ENCODE measurements around the gene POLN. TPM values are rescaled to one million over a fixed set of nuclear protein-coding genes. Genes with fewer than 3 reads are reported as not detected.

POLN gene
- total RNA-seq, 2 experiments from 2014 or later, result 4.0 to 4.4 TPM

DNA sequence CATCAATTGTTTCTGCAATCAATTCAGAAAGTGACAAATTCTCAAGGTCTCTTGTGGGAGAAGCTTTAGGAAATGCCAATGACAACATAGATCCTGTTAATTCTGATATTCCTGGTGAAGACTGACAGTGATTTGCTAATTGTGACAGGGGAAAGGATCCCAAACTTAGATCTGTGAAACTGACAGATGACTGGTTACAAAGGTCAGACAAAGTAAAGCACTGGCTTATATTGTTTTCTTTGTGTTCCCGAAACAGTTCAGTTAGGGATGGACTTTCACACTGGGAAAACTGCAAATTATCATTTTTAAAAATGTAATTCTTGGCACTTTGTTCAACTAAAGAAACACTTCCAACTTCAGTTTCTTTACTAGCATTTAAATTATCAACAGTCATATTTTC is 152.7 kb downstream of the POLN start:
- Histone ChIP-seq H3K9me2 (ENCODE audit: insufficient read depth, low read length) (no peaks in the 10 kb centered on the region), H4K20me1 (ENCODE audit: insufficient read depth, low read length) (no peaks in the 10 kb centered on the region), H3K4me3 (ENCODE audit: low read depth, low read length, poor library complexity, severe bottlenecking) (no peak overlapping the region), H3K27ac (ENCODE audit: low read depth, low read length, poor library complexity, severe bottlenecking) (no peak overlapping the region), H3K79me2 (ENCODE audit: insufficient read depth, low read depth, low read length) (no peaks in the 10 kb centered on the region), H2AFZ (ENCODE audit: low read length) (no peak overlapping the region), H3K4me1 (ENCODE audit: insufficient read depth, low read length, poor library complexity, severe bottlenecking) (no peaks in the 10 kb centered on the region), H3K36me3 (ENCODE audit: insufficient read depth, low read length) (no peaks in the 10 kb centered on the region), H3K4me2 (ENCODE audit: low read length) (no peak overlapping the region), H3K9me3 (ENCODE audit: low read length) (no peaks in the 10 kb centered on the region)
- DNase-seq (ENCODE audit: low spot score), result no peak
- ChIA-PET CTCF (ENCODE audit: unreplicated experiment) (no interaction called here), POLR2A (no interaction called here)
- TF ChIP-seq EZH2phosphoT487 (IDR thresholded peaks at IDR 0.05; ENCODE audit: borderline replicate concordance, low read depth, low read length) (no peak), CTCF (conservative IDR thresholded peaks at IDR 0.05; ENCODE audit: low read length) (no peak)
- BruUV-seq (replicated peaks), result no TSS peak
- intact Hi-C loops (cut with micrococcal nuclease; ENCODE audit: unreplicated experiment), result no loop called here

DNA sequence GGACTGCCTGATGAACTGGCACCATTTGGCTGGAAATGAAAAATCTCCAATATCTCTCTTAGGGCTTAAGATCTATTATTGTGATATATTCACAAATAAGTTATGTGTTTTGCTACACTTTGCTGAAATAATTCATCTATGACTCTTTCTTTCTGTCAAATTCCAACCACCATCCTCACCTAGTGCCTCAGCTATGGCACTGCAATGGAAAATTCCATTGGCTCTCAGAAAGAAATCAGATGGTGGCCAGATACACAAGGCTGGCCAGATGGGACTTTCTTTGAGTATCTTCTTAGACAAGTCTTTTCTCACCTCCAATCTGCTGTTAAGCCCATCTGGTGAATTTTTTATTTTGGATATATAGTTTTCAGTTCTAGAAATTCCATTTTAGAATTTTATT is 154.8 kb downstream of the POLN start:
- CTCF ChIA-PET (ENCODE audit: unreplicated experiment), result interaction anchor here (0.5 kb wide), 1 partner anchor 738 kb away, joined by 3 read pairs; no protein-coding TSS in a partner anchor
- Histone ChIP-seq H3K36me3 (ENCODE audit: insufficient read depth, low read length) (no peaks in the 10 kb centered on the region), H3K79me2 (ENCODE audit: insufficient read depth, low read depth, low read length) (no peaks in the 10 kb centered on the region), H4K20me1 (ENCODE audit: insufficient read depth, low read length) (no peaks in the 10 kb centered on the region), H3K4me3 (ENCODE audit: low read depth, low read length, poor library complexity, severe bottlenecking) (no peak overlapping the region), H3K4me2 (ENCODE audit: low read length) (no peak overlapping the region), H3K4me1 (ENCODE audit: insufficient read depth, low read length, poor library complexity, severe bottlenecking) (no peaks in the 10 kb centered on the region), H3K9me3 (ENCODE audit: low read length) (no peaks in the 10 kb centered on the region), H2AFZ (ENCODE audit: low read length) (no peak overlapping the region), H3K9me2 (ENCODE audit: insufficient read depth, low read length) (no peaks in the 10 kb centered on the region), H3K27ac (ENCODE audit: low read depth, low read length, poor library complexity, severe bottlenecking) (no peak overlapping the region)
- no peak for DNase-seq (ENCODE audit: low spot score)
- intact Hi-C loops (cut with micrococcal nuclease; ENCODE audit: unreplicated experiment), result no loop called here
- POLR2A ChIA-PET, result no interaction called here
- no peak for TF ChIP-seq EZH2phosphoT487 (IDR thresholded peaks at IDR 0.05; ENCODE audit: borderline replicate concordance, low read depth, low read length)
- no peak for TF ChIP-seq CTCF (conservative IDR thresholded peaks at IDR 0.05; ENCODE audit: low read length)
- BruUV-seq (replicated peaks), result no TSS peak

- H4K20me1 ChIP-seq (ENCODE audit: insufficient read depth, low read length), result no peaks in the 10 kb centered on the region
- no peaks in the 10 kb centered on the region for H3K9me2 ChIP-seq (ENCODE audit: insufficient read depth, low read length)
- no peaks in the 10 kb centered on the region for H3K36me3 ChIP-seq (ENCODE audit: insufficient read depth, low read length)
- no TSS peak for BruUV-seq (replicated peaks)
- DNase-seq (ENCODE audit: low spot score), result no peak
- no peak overlapping the region for H3K4me3 ChIP-seq (ENCODE audit: low read depth, low read length, poor library complexity, severe bottlenecking)
- H2AFZ ChIP-seq (ENCODE audit: low read length), result no peak overlapping the region
- no peak overlapping the region for H3K27ac ChIP-seq (ENCODE audit: low read depth, low read length, poor library complexity, severe bottlenecking)
- ChIA-PET POLR2A (no interaction called here), CTCF (ENCODE audit: unreplicated experiment) (no interaction called here)
- H3K79me2 ChIP-seq (ENCODE audit: insufficient read depth, low read depth, low read length), result no peaks in the 10 kb centered on the region
- no peaks in the 10 kb centered on the region for H3K4me1 ChIP-seq (ENCODE audit: insufficient read depth, low read length, poor library complexity, severe bottlenecking)
- H3K4me2 ChIP-seq (ENCODE audit: low read length), result no peak overlapping the region
- intact Hi-C loops (cut with micrococcal nuclease; ENCODE audit: unreplicated experiment), result no loop called here
- H3K9me3 ChIP-seq (ENCODE audit: low read length), result no peaks in the 10 kb centered on the region
- TF ChIP-seq CTCF (conservative IDR thresholded peaks at IDR 0.05; ENCODE audit: low read length) (no peak), EZH2phosphoT487 (IDR thresholded peaks at IDR 0.05; ENCODE audit: borderline replicate concordance, low read depth, low read length) (no peak)
Measured at GRCh38 chr4:2085496-2085901, 156.4 kb downstream of the POLN start.

Measured in OCI-LY7 (cell line).